Endothelial cell of umbilical vein (primary cell): ENCODE results near the gene ZNRF3. TPM values are rescaled to one million over a fixed set of nuclear protein-coding genes. Genes with fewer than 3 reads are reported as not detected.
"Not testable (repeated sequence)": the region's sequence is repeated elsewhere in the genome, so short reads cannot be mapped to it uniquely, and the experiment has no call there.

Experiments used
- BruUV-seq: library from RNA; stranded (reverse); fragments of 400-500 nt; replicated peaks from 2 replicates; lab custom pipeline; 2021; lab: Mats Ljungman, UMichigan
- CTCF ChIA-PET: fragments of 300-600, 350-600 bp; sonication (Branson Sonifier 250); formaldehyde crosslinking; loops from one replicate; lab custom pipeline; 2021; ENCODE audit warnings: antibody characterized with exemption, inconsistent platforms; lab: Charles Lee
- POLR2A ChIA-PET: fragments of 300-600, 350-600 bp; sonication (Branson Sonifier 250); formaldehyde crosslinking; loops from one replicate; lab custom pipeline; 2021; ENCODE audit warnings: antibody characterized with exemption, inconsistent platforms; lab: Charles Lee
- DNase-seq: peaks from one replicate; pipeline ENCODE4 v3.0.0-alpha.2; 2011; ENCODE audit warnings: low read depth, low spot score
- FAIRE-seq: peaks from 2 replicates; lab custom pipeline; 2011; peaks lifted over from hg19 to GRCh38; lab: Jason Lieb, UNC
- H2AFZ ChIP-seq: 2 replicates; pipeline ENCODE4 v1.6.0; 2012; ENCODE audit warnings: low read depth, low read length, control low read depth, inconsistent platforms
- H3K27ac ChIP-seq: 2 replicates; pipeline ENCODE4 v1.5.1; 2011; ENCODE audit warnings: low read depth, mild to moderate bottlenecking, control low read depth, low read length, moderate library complexity; ENCODE audit not compliant: insufficient read depth
- H3K27me3 ChIP-seq, 2 experiments: 2 replicates each; pipeline versions ENCODE4 v1.6.0 to v1.6.1; 2011; ENCODE audit warnings: low read length in 2 of 2, mixed read lengths in 1 of 2; ENCODE audit not compliant: control insufficient read depth in 2 of 2, insufficient read depth in 2 of 2
- H3K36me3 ChIP-seq, 2 experiments: 2 replicates in 1 of 2; 3 replicates in 1 of 2; pipeline ENCODE4 v1.5.1; 2011; ENCODE audit warnings: low read length in 2 of 2, mild to moderate bottlenecking in 1 of 2, moderate library complexity in 1 of 2; ENCODE audit not compliant: control insufficient read depth in 2 of 2, insufficient read depth in 2 of 2; ENCODE audit errors: extremely low read depth in 1 of 2
- H3K4me1 ChIP-seq: 3 replicates; pipeline ENCODE4 v1.5.1; 2011; ENCODE audit warnings: mild to moderate bottlenecking, low read length; ENCODE audit not compliant: control insufficient read depth, insufficient read depth; ENCODE audit errors: extremely low read depth
- H3K4me2 ChIP-seq: 2 replicates; pipeline ENCODE4 v1.6.1; 2011; ENCODE audit warnings: low read length, control low read depth, mixed read lengths; ENCODE audit not compliant: insufficient read depth
- H3K4me3 ChIP-seq, 3 experiments: fragments of 200-600 bp in 1 of 3; sonication (generic), shearing (Covaris generic) in 1 of 3; replicated peaks in 1 of 3; 2 replicates each; pipeline ENCODE4 v1.5.1; 2011 to 2016; ENCODE audit warnings: control low read depth in 3 of 3, low read length in 3 of 3, mild to moderate bottlenecking in 2 of 3, inconsistent platforms in 1 of 3, low read depth in 1 of 3, moderate library complexity in 1 of 3; ENCODE audit not compliant: insufficient read depth in 1 of 3
- H3K79me2 ChIP-seq: 2 replicates; pipeline ENCODE4 v1.6.0; 2012; ENCODE audit warnings: low read length, inconsistent platforms; ENCODE audit not compliant: control insufficient read depth, insufficient read depth
- H3K9ac ChIP-seq: replicated peaks from 2 replicates; pipeline ENCODE3; 2011; ENCODE audit warnings: low read length, control low read depth; ENCODE audit not compliant: insufficient read depth; ENCODE audit errors: extremely low read depth
- H3K9me1 ChIP-seq: replicated peaks from 3 replicates; pipeline ENCODE4 v1.6.0; 2011; ENCODE audit warnings: mild to moderate bottlenecking, low read length; ENCODE audit not compliant: control insufficient read depth, insufficient read depth; ENCODE audit errors: extremely low read depth
- H3K9me3 ChIP-seq: replicated peaks from 2 replicates; pipeline ENCODE4 v1.5.1; 2012; ENCODE audit warnings: low read length, inconsistent platforms; ENCODE audit not compliant: control insufficient read depth, insufficient read depth
- H4K20me1 ChIP-seq: replicated peaks from 2 replicates; pipeline ENCODE3; 2011; ENCODE audit warnings: mild to moderate bottlenecking, low read length; ENCODE audit not compliant: control insufficient read depth, insufficient read depth; ENCODE audit errors: extremely low read depth
- CTCF ChIP-seq, 2 donors: IDR thresholded peaks; 1 replicate in 1 of 2; 2 replicates in 1 of 2; pipeline ENCODE4 v1.5.1; 2011; ENCODE audit warnings: low read length in 2 of 2, mild to moderate bottlenecking in 2 of 2, moderate library complexity in 2 of 2, control low read depth in 1 of 2, inconsistent platforms in 1 of 2, low read depth in 1 of 2; ENCODE audit not compliant: insufficient read depth in 1 of 2; ENCODE audit errors: extremely low read depth in 1 of 2
- POLR2A ChIP-seq: IDR thresholded peaks from 2 replicates; pipeline ENCODE4 v1.6.1; 2012; ENCODE audit warnings: low read depth, mild to moderate bottlenecking, control low read depth, low read length
- dilution Hi-C: fragments of 300-500 bp; cut with MboI; formaldehyde crosslinking; loops from one replicate; pipeline ENCODE4 v1.15.0; 2019; ENCODE audit warnings: low sequenced_read_pairs; ENCODE audit not compliant: extremely low pct_ligation_motif_present
- intact Hi-C: fragments of 100-400 bp; cut with micrococcal nuclease; formaldehyde crosslinking; loops from one replicate; pipeline ENCODE4 v1.10.0; 2022
- polyA plus RNA-seq, 4 experiments: library from polyadenylated mRNA; depleted of rRNA in 3 of 4; stranded (reverse) in 3 of 4; unstranded in 1 of 4; fragments of >200 nt; gene quantifications; 2 replicates each; pipeline versions ENCODE4 v1.2.1 to v1.2.3, GENCODE V29; 2011 to 2012; ENCODE audit warnings: missing spikeins in 1 of 4
- total RNA-seq: library from RNA; stranded (reverse); gene quantifications from 2 replicates; pipeline ENCODE4 v1.2.3, GENCODE V29; 2021

ZNRF3 gene
- total and polyA plus RNA-seq, 2 donors (not counting 3 experiments of a cell fraction or from before 2014, with no cell fraction given): 2.7 to 5.2 TPM

DNA sequence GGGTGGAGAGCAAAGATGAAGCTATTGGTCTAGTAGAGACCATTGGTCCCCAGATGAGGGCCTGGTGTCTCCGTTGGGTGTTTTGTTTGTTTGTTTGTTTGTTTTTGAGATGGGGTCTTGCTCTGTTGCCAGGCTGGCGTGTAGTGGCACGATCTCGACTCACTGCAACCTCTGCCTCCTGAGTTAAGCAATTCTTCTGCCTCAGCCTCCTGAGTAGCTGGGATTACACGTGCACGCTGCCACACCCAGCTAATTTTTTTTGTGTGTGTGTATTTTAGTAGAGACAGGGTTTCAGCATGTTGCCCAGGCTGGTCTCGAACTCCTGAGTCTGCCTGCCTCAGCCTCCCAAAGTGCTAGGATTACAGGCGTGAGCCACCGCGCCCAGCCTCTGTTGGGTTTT lies 25.4 kb downstream of the ZNRF3 start:
- H3K27me3 ChIP-seq, H3K4me1 ChIP-seq, H3K27ac ChIP-seq, POLR2A ChIA-PET, H2AFZ ChIP-seq, H3K9me3 ChIP-seq, H3K36me3 ChIP-seq, BruUV-seq, H3K4me2 ChIP-seq, H3K9me1 ChIP-seq, DNase-seq, FAIRE-seq, H4K20me1 ChIP-seq, H3K79me2 ChIP-seq, H3K4me3 ChIP-seq, H3K9ac ChIP-seq, CTCF ChIA-PET, intact Hi-C loops: not testable (repeated sequence)
- dilution Hi-C loops: loop anchor here (25.0 kb wide), 1 partner anchor 103 kb away; no protein-coding TSS in a partner anchor

- Histone ChIP-seq H2AFZ (no peak overlapping the region), H3K9me1 (no peaks in the 10 kb centered on the region), H3K79me2 (no peaks in the 10 kb centered on the region), H3K27ac (no peak overlapping the region), H3K4me3 (no peak overlapping the region), H3K4me1 (no peaks in the 10 kb centered on the region), H3K9me3 (no peaks in the 10 kb centered on the region), H4K20me1 (no peaks in the 10 kb centered on the region), H3K36me3 (no peaks in the 10 kb centered on the region), H3K9ac (no peak overlapping the region), H3K27me3 (no peaks in the 10 kb centered on the region), H3K4me2 (no peak overlapping the region)
- no peak for FAIRE-seq
- no peak for DNase-seq
- TF ChIP-seq POLR2A (no peak), CTCF (IDR thresholded peaks at IDR 0.05; ENCODE audit: extremely low read depth in 1 of 2, insufficient read depth in 1 of 2, low read depth in 1 of 2, low read length in 2 of 2) (no peak)
- intact Hi-C loops: no loop called here
- no TSS peak for BruUV-seq
- dilution Hi-C loops: loop anchor here (25.0 kb wide), 1 partner anchor 103 kb away; no protein-coding TSS in a partner anchor
- POLR2A ChIA-PET: no interaction called here
- CTCF ChIA-PET: no interaction called here
These were observed 26.0 kb downstream of the ZNRF3 start for GRCh38 chr22:28909375-28909774.
